PC-3 (cell line): ENCODE data around the gene ITGB1.

Experiments
- EZH2 ChIP-seq: fragments of 300-600 bp; sonication (generic); IDR thresholded peaks from one replicate; pipeline ENCODE4 v1.6.1; 2017; ENCODE audit warnings: antibody characterized with exemption, mild to moderate bottlenecking, low read length; ENCODE audit not compliant: unreplicated experiment
- TF ChIP-seq, protein P1 (sequence below): fragments of 300-600 bp; sonication (generic); conservative IDR thresholded peaks from 2 replicates; pipeline ENCODE4 v1.5.1; 2017; ENCODE audit warnings: antibody characterized with exemption, low read depth, mild to moderate bottlenecking, low read length

DNA sequence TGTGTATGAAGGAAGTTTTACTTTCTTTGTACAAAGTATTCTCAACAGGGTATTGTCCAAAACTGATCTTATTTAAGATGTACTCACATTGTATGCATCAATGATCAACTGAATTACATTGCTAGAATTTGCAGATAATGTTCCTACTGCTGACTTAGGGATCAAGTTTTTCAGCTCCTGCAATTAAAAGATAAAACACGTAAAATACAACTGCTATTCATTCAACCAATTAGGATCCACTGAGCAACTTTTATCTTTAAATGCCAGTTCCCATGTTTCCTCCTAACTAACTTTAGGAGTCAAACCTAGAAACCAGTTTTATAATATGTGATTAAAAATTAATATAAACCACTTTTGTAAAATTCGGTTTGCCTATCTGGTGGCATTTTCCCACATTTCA is 35.9 kb downstream of the ITGB1 start:
- TF ChIP-seq, protein P1, sequence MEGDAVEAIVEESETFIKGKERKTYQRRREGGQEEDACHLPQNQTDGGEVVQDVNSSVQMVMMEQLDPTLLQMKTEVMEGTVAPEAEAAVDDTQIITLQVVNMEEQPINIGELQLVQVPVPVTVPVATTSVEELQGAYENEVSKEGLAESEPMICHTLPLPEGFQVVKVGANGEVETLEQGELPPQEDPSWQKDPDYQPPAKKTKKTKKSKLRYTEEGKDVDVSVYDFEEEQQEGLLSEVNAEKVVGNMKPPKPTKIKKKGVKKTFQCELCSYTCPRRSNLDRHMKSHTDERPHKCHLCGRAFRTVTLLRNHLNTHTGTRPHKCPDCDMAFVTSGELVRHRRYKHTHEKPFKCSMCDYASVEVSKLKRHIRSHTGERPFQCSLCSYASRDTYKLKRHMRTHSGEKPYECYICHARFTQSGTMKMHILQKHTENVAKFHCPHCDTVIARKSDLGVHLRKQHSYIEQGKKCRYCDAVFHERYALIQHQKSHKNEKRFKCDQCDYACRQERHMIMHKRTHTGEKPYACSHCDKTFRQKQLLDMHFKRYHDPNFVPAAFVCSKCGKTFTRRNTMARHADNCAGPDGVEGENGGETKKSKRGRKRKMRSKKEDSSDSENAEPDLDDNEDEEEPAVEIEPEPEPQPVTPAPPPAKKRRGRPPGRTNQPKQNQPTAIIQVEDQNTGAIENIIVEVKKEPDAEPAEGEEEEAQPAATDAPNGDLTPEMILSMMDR, result no peak
- no peak for TF ChIP-seq EZH2
